ENCODE measurements around the gene NXPH2. TPM values are rescaled to one million over a fixed set of nuclear protein-coding genes. Genes with fewer than 3 reads are reported as not detected.

The NXPH2 gene
- total and polyA plus RNA-seq, 2 of the 13 experiments (the other 11 are each of a cell fraction or from before 2014, with no cell fraction given), result not detected

GRCh38 chr2:138712212-138712979 is 67.8 kb downstream of the NXPH2 start (continued):
- TF ChIP-seq MXD1 (CRISPR knock-in tag; IDR thresholded peaks at IDR 0.05) (no peak), ZNF17 (CRISPR knock-in tag; IDR thresholded peaks at IDR 0.05) (no peak), FOSL2 (CRISPR knock-in tag; IDR thresholded peaks at IDR 0.05) (peak; percentile 38), SALL2 (CRISPR knock-in tag; IDR thresholded peaks at IDR 0.05) (no peak), IRF2 (CRISPR knock-in tag; IDR thresholded peaks at IDR 0.05) (no peak), ZBTB39 (CRISPR knock-in tag; IDR thresholded peaks at IDR 0.05) (no peak), DMAP1 (CRISPR knock-in tag; IDR thresholded peaks at IDR 0.05) (peak; percentile 54; the same call in 1 of the 2 replicates), FUBP1 (CRISPR knock-in tag; IDR thresholded peaks at IDR 0.05; ENCODE audit: borderline replicate concordance) (no peak), SMARCC2 (IDR thresholded peaks at IDR 0.05) (0 out of 2 replicates have a peak, but pooled peaks have one; percentile 24), NFRKB (IDR thresholded peaks at IDR 0.05) (no peak), HDAC2 (CRISPR knock-in tag; IDR thresholded peaks at IDR 0.05) (peak; percentile 4; the same call in 1 of the 2 replicates), GATAD1 (CRISPR knock-in tag; IDR thresholded peaks at IDR 0.05) (peak; percentile 23; the same call in 1 of the 2 replicates), BCLAF1 (IDR thresholded peaks at IDR 0.05) (no peak), ZNF101 (CRISPR knock-in tag; IDR thresholded peaks at IDR 0.05; ENCODE audit: borderline replicate concordance, low read depth) (no peak), EZH2 (conservative IDR thresholded peaks at IDR 0.05; ENCODE audit: low read depth, low read length) (no peak), SETDB1 (CRISPR knock-in tag; IDR thresholded peaks at IDR 0.05; ENCODE audit: borderline replicate concordance) (no peak), POLR2A (IDR thresholded peaks at IDR 0.05; ENCODE audit: insufficient read depth in 1 of 2, low read depth in 2 of 2, low read length in 2 of 2) (no peak), SOX13 (IDR thresholded peaks at IDR 0.05) (no peak), SOX13 (CRISPR knock-in tag; conservative IDR thresholded peaks at IDR 0.05 in 1 of 2, IDR thresholded peaks at IDR 0.05 in 1 of 2) (peak in 1 of 2 experiments; percentile 74; a peak in 2 of 4 replicates)
- TF ChIP-seq, protein P1, sequence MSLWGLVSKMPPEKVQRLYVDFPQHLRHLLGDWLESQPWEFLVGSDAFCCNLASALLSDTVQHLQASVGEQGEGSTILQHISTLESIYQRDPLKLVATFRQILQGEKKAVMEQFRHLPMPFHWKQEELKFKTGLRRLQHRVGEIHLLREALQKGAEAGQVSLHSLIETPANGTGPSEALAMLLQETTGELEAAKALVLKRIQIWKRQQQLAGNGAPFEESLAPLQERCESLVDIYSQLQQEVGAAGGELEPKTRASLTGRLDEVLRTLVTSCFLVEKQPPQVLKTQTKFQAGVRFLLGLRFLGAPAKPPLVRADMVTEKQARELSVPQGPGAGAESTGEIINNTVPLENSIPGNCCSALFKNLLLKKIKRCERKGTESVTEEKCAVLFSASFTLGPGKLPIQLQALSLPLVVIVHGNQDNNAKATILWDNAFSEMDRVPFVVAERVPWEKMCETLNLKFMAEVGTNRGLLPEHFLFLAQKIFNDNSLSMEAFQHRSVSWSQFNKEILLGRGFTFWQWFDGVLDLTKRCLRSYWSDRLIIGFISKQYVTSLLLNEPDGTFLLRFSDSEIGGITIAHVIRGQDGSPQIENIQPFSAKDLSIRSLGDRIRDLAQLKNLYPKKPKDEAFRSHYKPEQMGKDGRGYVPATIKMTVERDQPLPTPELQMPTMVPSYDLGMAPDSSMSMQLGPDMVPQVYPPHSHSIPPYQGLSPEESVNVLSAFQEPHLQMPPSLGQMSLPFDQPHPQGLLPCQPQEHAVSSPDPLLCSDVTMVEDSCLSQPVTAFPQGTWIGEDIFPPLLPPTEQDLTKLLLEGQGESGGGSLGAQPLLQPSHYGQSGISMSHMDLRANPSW (CRISPR knock-in tag; IDR thresholded peaks at IDR 0.05; ENCODE audit: borderline replicate concordance), result no peak

Measured in HepG2 (cell line).